Stimulated activated CD4-positive, alpha-beta T cell treated with anti-CD3 and anti-CD28 coated beads, Interleukin-4, amount 100 ng/mL, for 1 hour (primary cell): ENCODE results near the gene UBE2E2.

Experiments
- DNase-seq: peaks from one replicate; pipeline ENCODE4 v3.0.0-alpha.2; 2020

Gene UBE2E2

GRCh38 chr3:23390989-23391553, 187.9 kb downstream of the UBE2E2 start:
- DNase-seq, result no peak

GRCh38 chr3:23395115-23395514, 192.0 kb downstream of the UBE2E2 start:
- no peak for DNase-seq

DNA sequence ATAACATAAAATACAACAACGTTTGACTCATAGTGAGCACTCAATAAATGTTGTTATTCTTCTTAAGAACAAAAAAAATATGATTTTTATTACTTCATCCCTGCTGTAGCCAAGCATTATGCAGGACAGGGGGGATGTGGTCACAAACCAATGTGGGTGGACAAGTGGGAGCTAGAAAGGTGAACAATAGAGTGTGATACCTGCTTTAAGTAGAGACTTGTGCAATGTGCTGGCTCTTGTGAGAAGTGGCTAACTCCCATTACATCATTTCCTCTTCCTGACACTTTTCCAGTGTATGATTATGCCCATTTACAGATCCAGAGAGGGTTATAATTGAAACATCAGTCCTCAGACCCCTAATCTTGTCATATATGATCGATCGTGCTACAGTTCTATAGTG, 193.6 kb downstream of the UBE2E2 start:
- no peak for DNase-seq

- no peak for DNase-seq
These were observed 196.1 kb downstream of the UBE2E2 start for GRCh38 chr3:23399221-23399620.

DNA sequence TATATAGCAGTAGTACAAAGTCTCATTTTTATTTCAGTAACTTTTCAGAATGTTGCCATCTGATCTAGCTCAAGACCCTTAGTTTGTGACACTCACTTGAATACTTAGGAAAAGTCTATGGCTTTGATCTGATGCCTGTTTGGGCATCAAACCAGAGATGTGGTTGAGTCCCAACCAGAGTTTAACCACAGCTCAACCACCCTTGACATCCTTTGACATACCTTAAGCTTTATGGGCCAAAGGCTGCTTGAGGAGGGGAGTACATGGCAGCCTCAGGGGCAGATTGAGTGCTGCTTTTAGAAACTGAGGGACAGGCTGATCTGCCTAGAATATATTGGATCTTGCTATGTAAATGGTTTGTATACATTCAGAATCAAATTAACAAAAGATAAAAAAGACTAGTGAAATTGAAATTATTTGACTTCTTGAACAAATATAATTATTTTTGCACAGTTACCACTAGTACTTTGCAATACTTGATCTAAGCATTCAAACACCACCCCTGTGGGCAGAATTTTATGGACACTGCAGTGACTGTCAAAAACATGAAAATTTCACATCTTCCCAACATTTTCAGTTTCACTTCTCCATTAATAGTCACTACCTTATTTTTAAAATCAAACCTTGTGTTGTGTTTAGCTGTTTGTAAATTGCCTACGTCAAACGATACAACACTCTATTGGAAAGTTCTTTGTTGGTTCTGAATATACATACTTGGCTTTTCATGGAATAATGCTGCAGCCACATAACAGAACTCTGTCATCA, 199.8 kb downstream of the UBE2E2 start:
- no peak for DNase-seq

- DNase-seq, result no peak
These were observed 201.1 kb downstream of the UBE2E2 start for GRCh38 chr3:23404246-23404645.

GRCh38 chr3:23405081-23405480, 202.0 kb downstream of the UBE2E2 start:
- no peak for DNase-seq

DNA sequence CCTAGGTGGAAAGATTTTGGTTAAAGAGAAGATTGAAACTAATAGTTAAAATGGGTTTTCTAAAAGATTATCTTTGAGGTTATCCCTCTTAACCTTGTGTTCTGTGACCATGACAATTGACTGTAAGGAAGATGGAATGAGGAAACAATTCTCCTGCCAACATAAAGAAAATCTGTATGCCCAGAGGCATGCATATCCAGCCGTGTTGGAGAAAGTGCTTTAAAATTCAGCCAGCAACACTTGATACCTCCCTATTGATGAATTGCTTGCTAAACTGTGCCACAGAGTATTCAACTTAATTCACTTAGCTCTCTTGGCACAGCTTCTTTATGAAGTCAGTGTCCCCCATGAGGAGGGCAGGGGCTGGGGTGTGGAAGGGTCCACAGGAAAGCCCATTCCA, 203.5 kb downstream of the UBE2E2 start:
- DNase-seq, result no peak

DNA sequence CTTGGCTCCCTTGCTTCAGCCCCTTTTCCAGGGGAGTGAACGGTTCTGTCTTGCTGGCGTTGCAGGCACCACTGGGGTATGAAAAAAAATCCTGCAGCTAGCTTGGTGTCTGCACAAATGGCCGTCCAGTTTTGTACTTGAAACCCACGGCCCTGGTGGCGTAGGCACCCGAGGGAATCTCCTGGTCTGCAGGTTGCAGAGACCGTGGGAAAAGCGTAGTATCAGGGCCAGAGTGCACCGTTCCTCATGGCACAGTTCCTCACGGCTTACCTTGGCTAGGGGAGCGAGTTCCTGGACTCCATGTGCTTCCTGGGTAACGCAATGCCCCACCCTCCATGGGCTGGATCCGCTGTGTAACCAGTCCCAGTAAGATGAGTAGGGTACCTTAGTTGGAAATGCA, 214.9 kb downstream of the UBE2E2 start:
- no peak for DNase-seq

DNA sequence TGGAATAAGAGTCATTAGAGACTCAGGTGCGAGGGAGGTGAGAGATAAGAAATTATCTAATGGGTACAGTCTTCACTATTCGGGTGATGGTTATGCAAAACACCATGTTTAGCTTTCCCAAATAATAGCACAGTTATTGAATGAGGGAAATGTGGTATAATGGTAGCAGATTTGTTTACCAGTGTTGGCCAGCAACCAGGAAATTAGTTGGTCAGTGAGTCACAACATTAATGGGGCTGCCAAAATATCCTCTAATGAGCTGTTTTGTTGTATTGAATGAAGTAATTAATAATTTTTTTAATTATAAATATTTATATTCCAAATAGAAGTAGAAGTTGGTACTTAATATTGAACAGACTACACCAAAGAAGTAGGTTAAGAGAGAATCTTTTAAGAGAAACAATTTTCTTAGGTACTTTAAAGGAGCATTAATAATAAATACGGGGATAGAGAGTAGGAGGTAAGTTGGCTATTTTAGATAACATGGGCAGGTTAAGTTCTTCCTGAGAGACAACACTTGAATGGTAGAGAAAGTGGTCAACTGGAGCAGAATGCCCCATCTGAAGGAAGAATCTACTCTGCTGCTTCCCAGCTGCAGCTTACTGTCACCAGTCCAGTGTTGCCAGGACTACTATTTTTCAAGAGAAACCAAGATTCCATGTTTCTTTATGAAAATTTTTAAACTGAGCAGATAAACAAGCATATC, 218.8 kb downstream of the UBE2E2 start:
- DNase-seq, result no peak

DNA sequence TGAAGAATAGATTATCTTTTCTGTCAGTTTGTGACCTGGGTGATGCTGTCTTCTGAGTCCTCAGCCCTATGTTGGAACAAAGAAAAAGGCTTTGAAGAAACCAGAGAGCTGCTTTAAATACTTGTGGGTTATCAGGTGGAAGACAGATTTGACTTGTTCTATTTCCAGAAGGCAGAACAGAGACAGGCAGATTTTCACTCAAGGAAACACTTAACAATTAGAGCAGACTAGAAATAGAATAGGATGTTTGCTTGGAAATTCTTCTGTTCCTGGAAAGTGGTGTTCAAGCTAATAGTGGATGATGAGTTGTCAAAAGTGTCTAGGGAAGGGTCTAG, 219.4 kb downstream of the UBE2E2 start:
- DNase-seq, result no peak

DNA sequence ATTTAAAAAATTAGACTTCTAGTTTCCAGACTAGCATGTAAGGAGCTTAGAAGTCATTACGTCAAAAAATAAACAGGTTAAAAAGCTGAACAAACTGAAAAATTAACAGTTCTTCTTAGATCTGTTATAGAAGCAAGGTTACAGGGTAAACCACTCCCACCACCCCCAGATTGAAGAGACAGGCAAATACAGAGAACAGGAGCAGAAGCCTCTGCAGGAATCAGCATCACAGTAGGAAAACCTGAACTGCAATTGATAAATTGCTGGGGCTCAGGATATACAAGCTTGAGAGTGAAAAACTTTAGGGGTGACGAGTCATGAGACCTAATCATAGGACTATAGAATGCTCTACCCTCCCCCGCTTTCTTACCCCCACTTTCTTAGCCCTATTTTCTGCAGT, 222.3 kb downstream of the UBE2E2 start:
- no peak for DNase-seq

DNA sequence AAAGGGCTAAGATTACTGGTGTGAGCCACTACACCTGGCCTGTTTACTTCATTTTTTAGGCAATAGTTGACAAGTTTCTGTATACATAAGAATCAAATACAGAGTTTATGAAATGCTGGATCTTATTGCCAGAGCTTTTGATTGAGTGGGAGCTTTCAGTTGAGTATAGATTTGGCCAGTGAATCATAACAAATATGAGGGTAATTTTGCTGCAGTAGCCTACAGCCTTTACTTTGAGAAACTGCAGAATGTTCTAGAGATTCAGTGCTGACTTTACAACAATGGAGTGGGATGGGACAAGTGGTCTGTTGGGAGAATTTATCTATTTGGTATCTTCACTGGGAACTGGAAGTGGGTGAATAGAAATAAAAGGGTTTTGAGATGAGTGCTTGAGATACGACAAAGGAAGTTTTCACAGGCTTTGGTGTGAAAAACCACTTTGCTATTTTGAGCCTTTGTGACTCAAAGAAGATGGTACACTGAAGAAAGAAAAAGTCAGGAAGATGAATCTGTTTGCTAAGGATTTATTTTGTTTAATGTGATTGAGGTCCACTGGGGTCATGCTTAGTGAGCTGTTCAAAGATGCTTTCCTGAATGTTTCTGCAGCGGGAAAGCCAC, 227.8 kb downstream of the UBE2E2 start:
- no peak for DNase-seq

DNA sequence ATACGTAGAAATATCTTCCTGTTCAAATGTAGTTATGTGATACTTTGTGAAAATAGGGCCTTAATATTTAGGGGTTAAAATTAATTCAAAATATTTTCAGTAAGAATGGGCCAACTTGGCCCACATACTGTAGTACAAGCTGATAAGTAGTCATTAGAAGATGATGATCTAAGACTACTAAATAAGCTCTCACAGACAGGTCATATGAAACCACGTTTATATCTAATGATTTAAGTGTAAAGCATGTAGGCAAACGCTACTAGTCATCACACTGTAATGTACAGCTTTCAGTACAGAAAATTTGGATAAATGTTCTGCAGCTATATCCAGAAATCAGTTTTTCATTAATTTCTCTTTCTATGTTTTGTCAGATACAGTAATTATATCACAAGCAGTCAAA, 228.6 kb downstream of the UBE2E2 start:
- DNase-seq, result no peak

DNA sequence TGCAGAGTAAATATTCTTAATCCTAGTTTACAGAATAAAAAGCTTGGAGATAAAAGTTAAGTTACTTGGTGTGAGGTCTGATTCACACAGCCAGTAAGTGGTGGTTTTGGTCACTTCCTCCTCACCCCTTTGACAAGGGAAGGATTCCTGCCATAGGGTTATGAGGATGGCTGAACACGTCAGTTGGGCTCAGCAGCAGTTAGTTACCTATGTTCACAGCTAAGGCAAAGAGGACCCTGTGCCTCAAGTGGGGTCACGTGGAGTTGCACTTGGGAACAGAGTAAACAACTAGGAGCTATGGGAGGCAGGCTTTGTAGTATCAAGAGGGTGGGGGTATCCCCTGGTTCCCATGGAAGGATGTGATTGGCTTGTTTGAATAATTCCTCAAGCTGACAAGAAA, 232.2 kb downstream of the UBE2E2 start:
- no peak for DNase-seq

GRCh38 chr3:23435904-23436303, 232.8 kb downstream of the UBE2E2 start:
- no peak for DNase-seq

GRCh38 chr3:23437484-23438145, 234.5 kb downstream of the UBE2E2 start:
- no peak for DNase-seq

GRCh38 chr3:23438657-23439056, 235.5 kb downstream of the UBE2E2 start:
- no peak for DNase-seq

GRCh38 chr3:23439080-23439479, 236.0 kb downstream of the UBE2E2 start:
- no peak for DNase-seq

DNA sequence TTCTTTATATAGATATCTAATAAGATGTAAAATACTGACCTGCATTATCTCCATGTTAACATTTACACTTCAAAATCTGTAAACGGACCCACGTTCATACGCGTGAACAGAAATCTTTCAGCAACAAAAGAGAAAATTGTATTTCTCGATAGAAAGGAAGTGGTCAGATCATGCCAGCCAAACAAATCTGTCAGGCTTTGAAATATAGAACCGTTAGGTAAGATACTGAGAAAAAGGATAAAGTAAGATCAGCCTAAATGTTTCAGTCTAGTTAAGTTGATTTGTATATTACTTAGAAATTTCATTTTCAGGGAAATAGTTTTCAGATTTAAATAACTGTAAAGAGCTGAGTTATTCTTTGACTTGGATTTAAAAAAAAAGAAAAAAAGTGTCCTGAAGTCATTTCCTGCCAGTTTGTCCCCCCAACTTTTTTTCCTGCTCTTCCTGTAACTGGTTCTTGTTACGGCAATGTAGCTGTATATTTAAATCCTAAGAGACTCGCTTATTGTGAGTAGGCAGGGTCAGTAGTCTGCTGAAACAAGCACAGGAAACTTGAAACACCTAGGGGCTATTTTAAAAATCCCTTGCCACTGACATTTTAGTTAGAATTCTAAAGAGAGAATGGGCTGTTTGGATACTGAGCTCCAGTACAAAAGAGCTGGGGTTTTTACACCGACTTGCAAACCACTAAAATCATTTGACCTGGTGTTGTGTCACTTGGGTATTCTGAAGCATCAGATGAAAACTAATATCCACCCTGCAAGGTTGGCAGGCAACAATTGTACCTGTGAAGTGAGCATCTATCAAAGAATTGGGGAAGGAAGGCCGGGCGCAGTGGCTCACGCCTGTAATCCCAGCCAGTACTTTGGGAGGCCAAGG, 237.5 kb downstream of the UBE2E2 start:
- DNase-seq, result no peak

DNA sequence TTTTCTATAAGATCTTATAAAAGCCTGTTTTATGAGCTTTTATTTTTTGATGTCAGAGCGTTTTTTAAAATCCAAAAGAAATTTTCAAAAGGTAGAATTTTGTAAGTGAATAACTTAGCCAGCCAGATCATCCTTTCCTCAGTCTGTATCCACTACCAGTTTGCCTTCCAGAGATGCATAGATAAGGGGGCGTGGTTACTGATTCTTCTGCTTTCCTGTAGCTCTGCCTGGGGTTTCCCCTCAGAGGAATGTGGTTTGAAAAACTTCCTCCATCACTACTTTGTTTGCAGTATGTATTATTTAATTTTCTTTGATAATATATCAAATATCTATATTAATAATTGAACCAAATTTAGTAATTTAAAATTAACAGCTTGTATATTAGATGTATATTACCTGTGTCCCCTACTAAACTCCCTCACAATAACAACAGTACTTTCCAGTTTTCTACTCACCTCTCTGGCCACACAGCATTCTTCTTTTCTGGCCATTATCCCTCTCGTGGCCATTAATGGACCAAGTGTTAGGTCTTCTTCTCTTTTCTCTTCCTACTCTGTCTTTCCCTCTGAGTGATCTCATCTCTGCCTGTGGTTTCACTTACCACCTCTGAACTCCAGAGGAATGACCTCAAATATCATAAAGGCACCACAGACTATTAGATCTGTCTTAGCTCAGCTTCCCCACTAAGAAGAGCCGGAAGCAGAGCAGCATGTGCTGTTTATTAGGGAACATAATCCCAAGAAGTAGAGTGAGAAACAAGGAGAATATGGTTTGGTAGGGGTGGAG, 239.7 kb downstream of the UBE2E2 start:
- no peak for DNase-seq

DNA sequence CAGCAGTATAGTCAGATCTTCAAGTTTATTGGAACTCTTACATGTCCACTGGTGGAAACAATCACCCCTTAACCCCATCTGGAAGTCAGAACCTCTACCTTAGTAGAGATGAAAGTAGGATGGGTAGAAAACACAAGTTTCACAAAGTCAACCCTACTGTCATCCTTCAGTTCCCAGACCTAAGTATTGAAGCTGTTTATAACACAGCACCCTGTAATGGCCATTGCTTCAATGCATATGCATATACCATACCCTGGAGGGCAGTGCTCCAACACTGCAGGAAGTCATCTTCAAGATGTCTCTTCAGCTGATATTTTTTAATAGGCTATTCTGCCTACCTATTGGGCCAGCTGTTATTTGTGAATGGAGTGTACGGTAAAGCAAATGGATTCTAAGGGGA, 241.3 kb downstream of the UBE2E2 start:
- DNase-seq, result no peak
